GM10248 (cell line): ENCODE data around the gene SYT9.
A peak's percentile ranks its signal among the peaks of the same experiment; 100 is the strongest.

ENCODE experiments used
- CTCF ChIA-PET: fragments of 300-600 bp; sonication (Branson Sonifier 250); formaldehyde crosslinking; extraction: SDS; loops from one replicate; lab custom pipeline; 2021; ENCODE audit warnings: antibody characterized with exemption; lab: Yijun Ruan, JAX
- POLR2A ChIA-PET: fragments of 350-650 bp; sonication (Branson Sonifier 250); formaldehyde crosslinking; extraction: SDS; loops from one replicate; lab custom pipeline; 2020; ENCODE audit warnings: antibody characterized with exemption; lab: Yijun Ruan, JAX
- DNase-seq: peaks from one replicate; pipeline ENCODE4 v3.0.0; 2012; ENCODE audit errors: extremely low spot score
- CTCF ChIP-seq: IDR thresholded peaks from 2 replicates; pipeline ENCODE4 v1.5.1; 2012; ENCODE audit warnings: mild to moderate bottlenecking, low read depth; ENCODE audit errors: extremely low read depth, missing control alignments, control extremely low read depth

Gene SYT9

DNA sequence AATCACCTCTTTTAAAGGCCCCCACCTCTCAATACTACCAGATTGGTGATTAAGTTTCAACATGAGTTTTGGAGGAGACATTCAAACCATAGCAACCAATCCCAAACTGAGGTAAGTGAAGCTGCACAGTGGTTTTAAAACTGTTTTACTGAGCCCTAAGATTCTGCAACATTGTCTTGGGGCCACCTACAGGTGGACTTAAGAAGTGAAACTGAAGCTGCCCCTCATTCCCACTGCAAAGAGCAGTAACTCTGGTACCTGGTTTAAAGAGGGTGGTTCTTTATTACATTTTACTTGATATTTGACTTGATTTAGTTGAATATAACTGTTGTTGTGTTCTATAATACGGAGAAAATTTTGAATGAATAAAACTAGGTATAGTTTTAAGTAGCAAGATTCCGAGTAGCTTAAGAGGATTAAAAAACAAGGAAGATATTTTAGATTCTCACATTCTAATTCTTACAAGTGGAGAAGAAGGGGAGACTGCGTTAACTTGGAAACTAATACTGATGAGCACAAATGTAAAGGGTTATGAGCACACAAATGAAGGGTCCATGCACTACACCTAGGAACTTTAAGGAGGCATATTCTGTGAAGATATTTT, 26.7 kb downstream of the SYT9 start:
- peak; percentile 56 for TF ChIP-seq CTCF
- ChIA-PET CTCF (interaction anchor here (0.7 to 4.8 kb wide), 20 partner anchors 12 to 708 kb away, joined by 3 to 20 read pairs (median 3); partner anchors contain the start of gene SYT9), POLR2A (no interaction called here)
- DNase-seq: peak; percentile 31

- TF ChIP-seq CTCF: no peak
- ChIA-PET CTCF (interaction anchor here (1.0 to 4.8 kb wide), 7 partner anchors 11 to 410 kb away, joined by 3 to 20 read pairs (median 6); partner anchors contain the start of gene SYT9), POLR2A (no interaction called here)
- DNase-seq: no peak
These were observed 28.0 kb downstream of the SYT9 start for GRCh38 chr11:7279676-7280075.

- ChIA-PET CTCF (interaction anchor here (4.8 kb wide), 1 partner anchor 10 kb away, joined by 20 read pairs; no protein-coding TSS in a partner anchor), POLR2A (no interaction called here)
- DNase-seq: no peak
- no peak for TF ChIP-seq CTCF
These were observed 29.4 kb downstream of the SYT9 start for GRCh38 chr11:7281079-7281478.

- DNase-seq: no peak
- TF ChIP-seq CTCF: no peak
- POLR2A ChIA-PET: no interaction called here
- CTCF ChIA-PET: interaction anchor here (4.8 kb wide), 1 partner anchor 9 kb away, joined by 20 read pairs; no protein-coding TSS in a partner anchor
These were observed 30.1 kb downstream of the SYT9 start for GRCh38 chr11:7281809-7282208.

DNA sequence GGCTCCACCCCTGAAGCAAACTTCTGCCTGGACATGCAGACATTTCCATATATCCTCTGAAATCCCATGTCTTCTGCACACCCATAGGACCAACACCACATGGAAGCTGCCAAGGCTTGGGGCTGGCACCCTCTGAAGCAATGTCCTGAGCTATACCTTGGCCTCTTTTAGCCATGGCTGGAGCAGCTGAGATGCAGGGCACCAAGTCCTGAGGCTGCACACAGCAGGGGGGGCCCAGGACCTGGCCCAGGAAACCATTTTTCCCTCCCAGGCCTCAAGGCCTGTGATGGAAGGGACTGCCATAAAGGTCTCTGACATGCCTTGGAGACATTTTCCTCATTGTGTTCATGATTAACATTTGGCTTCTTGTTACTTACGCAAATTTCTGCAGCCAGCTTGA, 34.5 kb downstream of the SYT9 start:
- ChIA-PET CTCF (no interaction called here), POLR2A (no interaction called here)
- DNase-seq: no peak
- TF ChIP-seq CTCF: no peak

GRCh38 chr11:7291100-7291829, 39.6 kb downstream of the SYT9 start:
- no peak for DNase-seq
- ChIA-PET CTCF (interaction anchor here (0.9 to 3.9 kb wide), 2 partner anchors 10 to 12 kb away, joined by 3 to 20 read pairs; no protein-coding TSS in a partner anchor), POLR2A (no interaction called here)
- no peak for TF ChIP-seq CTCF
